ENCODE measurements around the gene LAMA2. TPM values are rescaled to one million over a fixed set of nuclear protein-coding genes. Genes with fewer than 3 reads are reported as not detected.

Gene LAMA2
- total RNA-seq, 4 donors from 2014 or later = 23.4 to 80.8 (median 28.2) TPM

DNA sequence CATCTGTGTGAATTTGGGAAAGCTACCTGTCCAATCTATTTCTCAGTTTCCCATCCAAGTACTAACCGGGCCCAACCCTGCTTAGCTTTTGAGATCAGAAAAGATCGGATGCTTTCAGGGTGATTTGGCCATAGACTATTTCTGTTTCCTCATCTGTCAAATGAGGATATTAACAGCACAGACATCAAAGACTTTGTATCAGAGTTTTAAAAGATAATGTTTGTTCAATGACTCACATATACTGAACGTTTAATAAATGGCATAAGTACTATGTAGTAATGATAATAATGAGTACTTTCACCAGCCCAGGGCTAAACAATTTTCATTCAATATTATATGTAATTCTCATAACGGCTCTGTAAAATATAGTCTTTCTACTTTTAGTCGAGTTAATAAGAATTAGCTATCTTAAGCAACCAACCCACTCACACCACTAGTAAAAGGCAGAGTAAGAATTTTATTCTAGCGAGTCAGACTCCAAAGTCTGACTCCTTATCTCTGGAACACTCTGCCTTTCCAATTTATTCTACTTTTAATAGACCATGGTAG is 610.5 kb downstream of the LAMA2 start:
- 50 to 60% methylated on average over 6 of the region's 6 CpGs for WGBS, 2 donors
- no peak for DNase-seq (ENCODE audit: low spot score in 2 of 2)
- intact Hi-C loops (cut with DNase I; ENCODE audit: low total_unique reads) = no loop called here
- TF ChIP-seq CTCF (IDR thresholded peaks at IDR 0.05) = no peak
- no peak for TF ChIP-seq POLR2A (IDR thresholded peaks at IDR 0.05)
- H3K4me3 ChIP-seq (ENCODE audit: low read depth, poor library complexity, severe bottlenecking) = no peak overlapping the region

DNA sequence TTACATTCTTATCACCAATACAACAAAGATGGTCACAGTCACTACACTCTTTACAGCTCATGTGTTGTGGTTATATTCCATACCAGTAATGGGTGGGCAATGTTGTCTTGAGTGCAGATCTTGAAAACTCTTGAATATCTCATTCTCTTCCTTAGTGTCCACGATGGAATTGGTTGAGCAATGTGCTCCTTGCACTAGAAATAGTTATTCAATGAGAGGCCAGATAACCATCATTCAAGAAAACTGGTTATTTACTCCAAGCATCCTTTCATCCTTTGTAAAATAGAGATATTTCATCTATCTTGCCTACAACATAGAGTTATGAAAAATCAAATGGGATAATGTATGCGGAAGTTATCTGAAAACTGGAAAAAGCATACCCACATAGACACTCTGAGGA is 611.2 kb downstream of the LAMA2 start:
- H3K4me3 ChIP-seq (ENCODE audit: low read depth, poor library complexity, severe bottlenecking) = no peak overlapping the region
- DNase-seq (ENCODE audit: low spot score in 2 of 2) = no peak
- no peak for TF ChIP-seq CTCF (IDR thresholded peaks at IDR 0.05)
- TF ChIP-seq POLR2A (IDR thresholded peaks at IDR 0.05) = no peak
- intact Hi-C loops (cut with DNase I; ENCODE audit: low total_unique reads) = no loop called here
- WGBS, 2 donors = 97 to 99% methylated on average over 2 of the region's 2 CpGs

DNA sequence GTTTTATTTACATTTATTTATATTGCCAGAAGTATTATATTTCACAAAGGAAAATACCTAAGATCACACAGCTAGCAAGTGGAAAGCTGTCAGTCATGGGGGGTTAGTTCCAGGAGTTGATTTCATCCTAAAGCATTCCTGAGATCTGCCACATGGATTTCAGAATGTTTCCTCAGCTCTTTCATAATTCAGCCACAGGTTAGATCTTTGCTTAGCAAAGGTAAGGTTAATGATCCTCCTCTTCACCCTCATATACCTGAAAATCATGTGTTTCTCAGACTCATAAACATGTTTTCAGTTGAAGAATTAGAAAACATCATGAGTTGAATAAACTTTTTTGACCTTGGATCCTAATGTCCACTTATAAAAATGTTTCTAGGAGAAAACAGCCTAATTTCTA is 611.6 kb downstream of the LAMA2 start:
- no peak for DNase-seq (ENCODE audit: low spot score in 2 of 2)
- H3K4me3 ChIP-seq (ENCODE audit: low read depth, poor library complexity, severe bottlenecking) = no peak overlapping the region
- TF ChIP-seq CTCF (IDR thresholded peaks at IDR 0.05) (no peak), POLR2A (IDR thresholded peaks at IDR 0.05) (no peak)
- intact Hi-C loops (cut with DNase I; ENCODE audit: low total_unique reads) = no loop called here

GRCh38 chr6:129495652-129496051 is 612.7 kb downstream of the LAMA2 start:
- DNase-seq (ENCODE audit: low spot score in 2 of 2) = no peak
- 74 to 80% methylated on average over 2 of the region's 2 CpGs for WGBS, 2 donors
- intact Hi-C loops (cut with DNase I; ENCODE audit: low total_unique reads) = loop anchor here (5.0 kb wide), 1 partner anchor 87 kb away; no protein-coding TSS in a partner anchor
- TF ChIP-seq CTCF (IDR thresholded peaks at IDR 0.05) (no peak), POLR2A (IDR thresholded peaks at IDR 0.05) (no peak)
- H3K4me3 ChIP-seq (ENCODE audit: low read depth, poor library complexity, severe bottlenecking) = no peak overlapping the region

GRCh38 chr6:129497481-129498441 is 614.8 kb downstream of the LAMA2 start:
- H3K4me3 ChIP-seq (ENCODE audit: low read depth, poor library complexity, severe bottlenecking) = no peak overlapping the region
- intact Hi-C loops (cut with DNase I; ENCODE audit: low total_unique reads) = loop anchor here (5.0 kb wide), 1 partner anchor 85 kb away; no protein-coding TSS in a partner anchor
- no peak for TF ChIP-seq CTCF (IDR thresholded peaks at IDR 0.05)
- no peak for TF ChIP-seq POLR2A (IDR thresholded peaks at IDR 0.05)
- 47 to 49% methylated on average over 6 of the region's 6 CpGs for WGBS, 2 donors
- no peak for DNase-seq (ENCODE audit: low spot score in 2 of 2)
